Left lung (tissue), 10 donors: ENCODE data around the gene PNPLA7. TPM values are rescaled to one million over a fixed set of nuclear protein-coding genes. Genes with fewer than 3 reads are reported as not detected.
A peak's percentile ranks its signal among the peaks of the same experiment; 100 is the strongest.

ENCODE experiments used
- ATAC-seq: fragments of 200-7000 bp; cut with Tn5 transposase; one replicate; pipeline ENCODE4 v1.9.1; 2020; ENCODE audit warnings: moderate library complexity
- DNase-seq, 4 donors: peaks; one replicate each; pipeline ENCODE4 v3.0.0-alpha.2; 2013 to 2020
- H3K27ac ChIP-seq, 2 donors: fragments of 200-600 bp; sonication (generic) in 1 of 2; one replicate each; pipeline versions ENCODE4 v1.5.0 to v1.8.0; 2020 to 2021
- H3K27me3 ChIP-seq, 2 donors: fragments of 200-600 bp; sonication (generic) in 1 of 2; one replicate each; pipeline versions ENCODE4 v1.5.0 to v1.8.0; 2020 to 2021
- H3K36me3 ChIP-seq, 2 donors: fragments of 200-600 bp; sonication (generic) in 1 of 2; one replicate each; pipeline versions ENCODE4 v1.5.0 to v1.8.0; 2020 to 2021
- H3K4me1 ChIP-seq, 2 donors: fragments of 200-600 bp; one replicate each; pipeline ENCODE4 v1.8.0; 2021
- H3K4me3 ChIP-seq, 2 donors: fragments of 200-600 bp; sonication (generic) in 1 of 2; one replicate each; pipeline versions ENCODE4 v1.5.0 to v1.8.0; 2020 to 2021; ENCODE audit warnings: mild to moderate bottlenecking in 1 of 2
- H3K9me3 ChIP-seq, 2 donors: fragments of 200-600 bp; sonication (generic) in 1 of 2; one replicate each; pipeline versions ENCODE4 v1.5.0 to v1.8.0; 2020 to 2021
- intact Hi-C, 2 donors: fragments of 100-400 bp; cut with DNase I; formaldehyde crosslinking; loops; one replicate each; pipeline versions ENCODE4 v1.11.2 to v1.14.2; 2022
- polyA plus RNA-seq, 6 donors: library from polyadenylated mRNA; unstranded; fragments of 120-200 nt; gene quantifications; one replicate each; pipeline ENCODE4 v1.2.1, GENCODE V29; 2013; ENCODE audit not compliant: insufficient read length in 6 of 6
- total RNA-seq, 2 donors: library from RNA; stranded (reverse); fragmentation: NEBNext Ultra II Directional; extraction: Animal tissue kit (Norgen Biotek cat#: 25700); gene quantifications; one replicate each; pipeline ENCODE4 v1.2.1, GENCODE V29; 2021
- TF ChIP-seq, protein P1 (sequence below), 2 donors: fragments of 200-600 bp; sonication (generic) in 1 of 2; IDR thresholded peaks; one replicate each; pipeline versions ENCODE4 v1.5.0 to v1.8.0; 2021; ENCODE audit warnings: antibody characterized with exemption in 2 of 2
- donor health status: DM: no; HTN: yes; CAD: no.
- donor health status: DM: no; HTN: no; CAD: no.

The PNPLA7 gene
- total and polyA plus RNA-seq, 8 donors, result 2.9 to 8.9 (median 4.9) TPM

GRCh38 chr9:137491735-137492432 lies 58.3 kb downstream of the PNPLA7 start:
- DNase-seq (peak in 1 of 4 donors; percentile 28), ATAC-seq (no peak)
- intact Hi-C loops, result no loop called here
- H3K27ac ChIP-seq, result no peak overlapping the region
- no peak overlapping the region for H3K4me3 ChIP-seq
- no peaks in the 10 kb centered on the region for H3K9me3 ChIP-seq
- no peaks in the 10 kb centered on the region for H3K4me1 ChIP-seq
- TF ChIP-seq, protein P1, sequence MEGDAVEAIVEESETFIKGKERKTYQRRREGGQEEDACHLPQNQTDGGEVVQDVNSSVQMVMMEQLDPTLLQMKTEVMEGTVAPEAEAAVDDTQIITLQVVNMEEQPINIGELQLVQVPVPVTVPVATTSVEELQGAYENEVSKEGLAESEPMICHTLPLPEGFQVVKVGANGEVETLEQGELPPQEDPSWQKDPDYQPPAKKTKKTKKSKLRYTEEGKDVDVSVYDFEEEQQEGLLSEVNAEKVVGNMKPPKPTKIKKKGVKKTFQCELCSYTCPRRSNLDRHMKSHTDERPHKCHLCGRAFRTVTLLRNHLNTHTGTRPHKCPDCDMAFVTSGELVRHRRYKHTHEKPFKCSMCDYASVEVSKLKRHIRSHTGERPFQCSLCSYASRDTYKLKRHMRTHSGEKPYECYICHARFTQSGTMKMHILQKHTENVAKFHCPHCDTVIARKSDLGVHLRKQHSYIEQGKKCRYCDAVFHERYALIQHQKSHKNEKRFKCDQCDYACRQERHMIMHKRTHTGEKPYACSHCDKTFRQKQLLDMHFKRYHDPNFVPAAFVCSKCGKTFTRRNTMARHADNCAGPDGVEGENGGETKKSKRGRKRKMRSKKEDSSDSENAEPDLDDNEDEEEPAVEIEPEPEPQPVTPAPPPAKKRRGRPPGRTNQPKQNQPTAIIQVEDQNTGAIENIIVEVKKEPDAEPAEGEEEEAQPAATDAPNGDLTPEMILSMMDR (IDR thresholded peaks at IDR 0.05), result no peak
- no peaks in the 10 kb centered on the region for H3K27me3 ChIP-seq
- H3K36me3 ChIP-seq, result no peaks in the 10 kb centered on the region

DNA sequence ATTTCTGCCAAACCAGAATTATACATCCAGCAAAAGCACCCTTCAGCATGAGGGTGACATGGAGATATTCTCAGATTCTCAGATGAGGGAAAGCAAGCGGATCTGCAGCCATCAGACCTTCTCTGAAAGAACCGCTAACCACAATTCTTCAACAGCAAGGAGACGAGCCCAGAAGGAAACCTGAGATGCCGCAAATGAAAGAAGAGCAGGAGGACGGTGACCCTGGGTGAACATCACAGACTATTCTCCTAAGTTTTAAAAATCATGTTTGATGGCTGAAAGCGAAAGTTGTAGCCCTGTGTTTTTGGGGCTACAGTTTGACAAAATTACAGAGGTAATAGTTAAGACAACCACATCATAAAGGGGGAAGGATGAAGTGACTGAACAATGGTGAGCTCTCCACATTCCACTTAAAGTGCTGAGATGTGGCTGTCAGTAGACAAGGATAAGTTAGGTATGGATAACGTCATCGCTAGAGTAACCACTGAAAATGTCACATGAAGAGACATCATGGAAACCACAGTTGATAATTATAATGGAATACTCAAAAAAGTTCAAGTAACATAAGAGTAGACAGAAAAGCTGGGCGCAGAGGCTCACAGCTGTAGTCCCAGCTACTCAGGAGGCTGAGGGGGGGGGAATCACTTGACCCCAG lies 59.5 kb downstream of the PNPLA7 start:
- Histone ChIP-seq H3K27me3 (no peaks in the 10 kb centered on the region), H3K4me3 (no peak overlapping the region)

DNA sequence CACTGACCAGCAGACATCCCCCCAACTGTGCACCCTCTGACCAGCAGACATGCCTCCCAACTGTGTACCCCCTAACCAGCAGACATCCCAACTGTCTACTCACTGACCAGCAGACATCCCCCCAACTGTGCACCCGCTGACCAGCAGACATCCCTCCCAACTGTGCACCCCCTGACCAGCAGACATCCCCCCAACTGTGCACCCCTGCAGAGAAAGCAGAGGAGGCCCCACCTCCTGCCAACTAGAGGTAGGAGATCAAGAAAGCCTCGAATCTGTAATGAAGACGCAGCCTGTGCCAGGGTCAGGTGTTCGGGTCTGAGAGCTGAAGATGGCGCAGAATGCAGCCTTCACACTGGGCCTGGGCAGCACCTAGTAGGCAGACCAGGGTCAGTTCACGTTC lies 61.3 kb downstream of the PNPLA7 start:
- DNase-seq, result peak in 1 of 4 donors; percentile 30
- no peak overlapping the region for H3K27ac ChIP-seq
- intact Hi-C loops, result no loop called here

More for the DNA sequence above, 59.5 kb downstream of the PNPLA7 start:
- H3K9me3 ChIP-seq, result no peaks in the 10 kb centered on the region
- no peaks in the 10 kb centered on the region for H3K4me1 ChIP-seq
- intact Hi-C loops, result no loop called here
- TF ChIP-seq, protein P1 (IDR thresholded peaks at IDR 0.05), result no peak
- H3K27ac ChIP-seq, result no peak overlapping the region
- H3K36me3 ChIP-seq, result no peaks in the 10 kb centered on the region
- DNase-seq (no peak), ATAC-seq (no peak)

GRCh38 chr9:137488327-137488653 lies 61.9 kb downstream of the PNPLA7 start:
- Histone ChIP-seq H3K27ac (no peak overlapping the region), H3K4me1 (no peaks in the 10 kb centered on the region), H3K36me3 (no peaks in the 10 kb centered on the region), H3K9me3 (no peaks in the 10 kb centered on the region), H3K4me3 (no peak overlapping the region), H3K27me3 (no peaks in the 10 kb centered on the region)
- DNase-seq (peak in 3 of 4 donors; percentile 51 to 71 (median 64)), ATAC-seq (no peak)
- TF ChIP-seq, protein P1 (IDR thresholded peaks at IDR 0.05), result no peak
- intact Hi-C loops, result no loop called here

More for the DNA sequence above, 61.3 kb downstream of the PNPLA7 start:
- no peak overlapping the region for H3K4me3 ChIP-seq
- ATAC-seq, result no peak
- TF ChIP-seq, protein P1 (IDR thresholded peaks at IDR 0.05), result no peak
- H3K9me3 ChIP-seq, result no peaks in the 10 kb centered on the region
- no peaks in the 10 kb centered on the region for H3K36me3 ChIP-seq
- no peaks in the 10 kb centered on the region for H3K4me1 ChIP-seq
- no peaks in the 10 kb centered on the region for H3K27me3 ChIP-seq

DNA sequence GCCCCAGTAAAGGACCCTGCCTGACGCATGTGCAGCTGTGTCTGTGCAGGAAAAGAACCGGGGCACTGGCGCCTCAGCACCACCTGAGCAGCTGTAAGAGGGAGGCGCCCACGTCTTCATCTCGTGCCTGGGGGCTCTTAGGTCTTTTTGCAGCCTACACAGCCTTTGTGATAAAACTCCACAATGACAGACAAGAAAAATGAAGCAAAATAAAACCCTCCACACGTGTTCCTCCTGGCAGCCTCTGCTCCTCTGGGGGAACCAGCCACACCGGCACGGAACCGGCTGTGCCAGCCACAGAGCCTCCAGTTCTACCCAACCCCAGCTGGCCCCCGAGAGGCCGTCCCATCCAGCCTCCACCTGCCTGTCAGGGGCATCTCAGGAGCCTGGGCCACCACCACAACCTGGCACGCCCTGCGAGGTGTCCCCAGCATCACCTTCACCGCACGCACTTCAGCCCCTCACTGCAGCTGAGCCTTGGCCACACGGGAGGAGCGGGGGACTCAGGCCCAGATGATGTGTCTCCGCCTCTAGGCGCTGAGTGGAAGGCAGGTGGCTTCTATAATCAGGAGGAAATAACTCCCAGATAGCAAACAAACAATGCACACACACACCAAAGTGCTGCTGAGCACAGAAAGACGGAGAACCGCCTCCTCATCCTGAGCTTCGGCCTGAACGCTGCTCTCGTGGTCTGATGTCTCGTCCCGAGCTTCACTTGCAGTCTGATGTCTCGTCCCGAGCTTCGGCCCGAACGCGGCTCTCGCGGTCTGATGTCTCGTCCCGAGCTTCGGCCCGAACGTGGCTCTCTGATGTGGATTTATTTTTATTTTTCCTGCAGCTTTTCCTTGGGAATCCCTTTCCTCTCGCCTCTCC lies 62.5 kb downstream of the PNPLA7 start:
- H3K27me3 ChIP-seq, result no peaks in the 10 kb centered on the region
- DNase-seq (peak in 1 of 4 donors; percentile 68), ATAC-seq (no peak)
- H3K27ac ChIP-seq, result no peak overlapping the region
- H3K4me3 ChIP-seq, result no peak overlapping the region
- TF ChIP-seq, protein P1 (IDR thresholded peaks at IDR 0.05), result no peak
- no peaks in the 10 kb centered on the region for H3K36me3 ChIP-seq
- no peaks in the 10 kb centered on the region for H3K9me3 ChIP-seq
- intact Hi-C loops, result no loop called here
- no peaks in the 10 kb centered on the region for H3K4me1 ChIP-seq
